ENCODE data around the gene IPO4.
"Not testable (repeated sequence)": the region's sequence is repeated elsewhere in the genome, so short reads cannot be mapped to it uniquely, and the experiment has no call there.

IPO4 gene

DNA sequence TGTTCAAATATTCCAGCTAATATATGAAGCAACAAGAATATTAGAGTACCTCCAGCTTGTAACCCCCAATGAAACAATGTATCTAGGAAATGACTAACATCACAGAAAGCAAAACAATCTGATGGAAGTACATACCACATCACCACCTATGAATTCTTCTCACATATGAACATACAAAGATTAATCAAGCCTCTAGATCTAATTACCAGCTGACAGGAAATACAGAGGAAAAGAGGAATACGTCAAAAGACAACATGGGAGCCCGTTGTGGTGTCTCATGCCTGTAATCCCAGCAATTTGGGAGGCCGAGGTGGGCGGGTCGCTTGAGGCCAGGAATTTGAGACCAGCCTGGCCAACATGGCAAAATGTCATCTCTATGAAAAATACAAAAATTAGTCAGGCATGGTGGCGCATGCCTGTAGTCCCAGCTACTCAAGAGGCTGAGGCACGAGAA lies 36.0 kb upstream of the IPO4 start:
- no CpG with 5 or more reads among the region's 7 CpGs for WGBS (ENCODE audit: extremely low coverage, insufficient coverage, insufficient read length)

GRCh38 chr14:24222987-24223386 lies 34.4 kb upstream of the IPO4 start:
- H3K79me2 ChIP-seq (ENCODE audit: control insufficient read depth, insufficient read depth, low read length, poor library complexity); H2AFZ ChIP-seq (ENCODE audit: insufficient read depth, low read length, poor library complexity); H4K12ac ChIP-seq (ENCODE audit: low read depth, low read length); H3K4me3 ChIP-seq (ENCODE audit: low read depth, low read length); H2BK120ac ChIP-seq (ENCODE audit: insufficient read depth, low read length, poor library complexity); H2AK5ac ChIP-seq (ENCODE audit: low read length); H3K27ac ChIP-seq (ENCODE audit: low read depth, low read length); H4K91ac ChIP-seq (ENCODE audit: low read depth, low read length); H3K9ac ChIP-seq (ENCODE audit: low read length); H3K4me2 ChIP-seq (ENCODE audit: low read length); H4K8ac ChIP-seq (ENCODE audit: low read depth, low read length); H2BK5ac ChIP-seq (ENCODE audit: low read depth, low read length, poor library complexity); H2BK12ac ChIP-seq (ENCODE audit: low read length); H3K18ac ChIP-seq (ENCODE audit: low read length); H3K9me3 ChIP-seq (ENCODE audit: insufficient read depth, low read depth, low read length); H3K4me1 ChIP-seq (ENCODE audit: control insufficient read depth in 1 of 2, insufficient read depth in 2 of 2, low read length in 2 of 2); H3K27me3 ChIP-seq (ENCODE audit: insufficient read depth, low read length); H3K14ac ChIP-seq (ENCODE audit: low read length); H3K79me1 ChIP-seq (ENCODE audit: low read length); H3K23ac ChIP-seq (ENCODE audit: low read length); DNase-seq: not testable (repeated sequence)
- peak overlapping the region; percentile 89 for H3K4ac ChIP-seq (ENCODE audit: low read depth, low read length)
- peaks cover 7 to 13% of the 10 kb centered on the region in 2 experiments for H3K36me3 ChIP-seq (ENCODE audit: control insufficient read depth in 1 of 2, insufficient read depth in 2 of 2, low read length in 2 of 2)
- no CpG with 5 or more reads among the region's 4 CpGs for whole genome bisulfite sequencing (ENCODE audit: extremely low coverage, insufficient coverage, insufficient read length)

More for the DNA sequence above, 36.0 kb upstream of the IPO4 start:
- H2AK5ac ChIP-seq (ENCODE audit: low read length), result no peak overlapping the region
- no peaks in the 10 kb centered on the region for H3K4me1 ChIP-seq (ENCODE audit: control insufficient read depth in 1 of 2, insufficient read depth in 2 of 2, low read length in 2 of 2)
- no peak for DNase-seq
- no peak overlapping the region for H3K9ac ChIP-seq (ENCODE audit: low read length)
- H4K8ac ChIP-seq (ENCODE audit: low read depth, low read length), result no peak overlapping the region
- H2BK5ac ChIP-seq (ENCODE audit: low read depth, low read length, poor library complexity), result no peak overlapping the region
- H3K9me3 ChIP-seq (ENCODE audit: insufficient read depth, low read depth, low read length), result no peaks in the 10 kb centered on the region
- no peak overlapping the region for H3K23ac ChIP-seq (ENCODE audit: low read length)
- no peak overlapping the region for H2BK120ac ChIP-seq (ENCODE audit: insufficient read depth, low read length, poor library complexity)
- peaks cover 10 to 16% of the 10 kb centered on the region in 2 experiments for H3K36me3 ChIP-seq (ENCODE audit: control insufficient read depth in 1 of 2, insufficient read depth in 2 of 2, low read length in 2 of 2)
- no peak overlapping the region for H2BK12ac ChIP-seq (ENCODE audit: low read length)
- H3K4me3 ChIP-seq (ENCODE audit: low read depth, low read length), result no peak overlapping the region
- H2AFZ ChIP-seq (ENCODE audit: insufficient read depth, low read length, poor library complexity), result no peak overlapping the region
- H3K79me1 ChIP-seq (ENCODE audit: low read length), result no peaks in the 10 kb centered on the region
- no peak overlapping the region for H4K12ac ChIP-seq (ENCODE audit: low read depth, low read length)
- no peak overlapping the region for H3K4me2 ChIP-seq (ENCODE audit: low read length)
- H3K14ac ChIP-seq (ENCODE audit: low read length), result no peak overlapping the region
- no peak overlapping the region for H4K91ac ChIP-seq (ENCODE audit: low read depth, low read length)
- H3K27me3 ChIP-seq (ENCODE audit: insufficient read depth, low read length), result no peaks in the 10 kb centered on the region
- H3K27ac ChIP-seq (ENCODE audit: low read depth, low read length), result no peak overlapping the region
- peak overlapping the region; percentile 62 for H3K4ac ChIP-seq (ENCODE audit: low read depth, low read length)
- no peak overlapping the region for H3K18ac ChIP-seq (ENCODE audit: low read length)
- H3K79me2 ChIP-seq (ENCODE audit: control insufficient read depth, insufficient read depth, low read length, poor library complexity), result peaks cover 1% of the 10 kb centered on the region

GRCh38 chr14:24219521-24219920 lies 30.9 kb upstream of the IPO4 start:
- DNase-seq, result no peak
- no CpG with 5 or more reads among the region's 3 CpGs for WGBS (ENCODE audit: extremely low coverage, insufficient coverage, insufficient read length)
- Histone ChIP-seq H4K8ac (ENCODE audit: low read depth, low read length) (no peak overlapping the region), H3K9ac (ENCODE audit: low read length) (no peak overlapping the region), H3K4me1 (ENCODE audit: control insufficient read depth in 1 of 2, insufficient read depth in 2 of 2, low read length in 2 of 2) (no peaks in the 10 kb centered on the region), H4K91ac (ENCODE audit: low read depth, low read length) (no peak overlapping the region), H3K23ac (ENCODE audit: low read length) (no peak overlapping the region), H3K14ac (ENCODE audit: low read length) (no peak overlapping the region), H3K4me3 (ENCODE audit: low read depth, low read length) (no peak overlapping the region), H2AFZ (ENCODE audit: insufficient read depth, low read length, poor library complexity) (no peak overlapping the region), H4K12ac (ENCODE audit: low read depth, low read length) (no peak overlapping the region), H3K9me3 (ENCODE audit: insufficient read depth, low read depth, low read length) (no peaks in the 10 kb centered on the region), H3K36me3 (ENCODE audit: control insufficient read depth in 1 of 2, insufficient read depth in 2 of 2, low read length in 2 of 2) (peaks cover 8 to 9% of the 10 kb centered on the region in 2 experiments), H3K4ac (ENCODE audit: low read depth, low read length) (no peak overlapping the region), H3K27me3 (ENCODE audit: insufficient read depth, low read length) (no peaks in the 10 kb centered on the region), H3K79me2 (ENCODE audit: control insufficient read depth, insufficient read depth, low read length, poor library complexity) (peaks cover 5% of the 10 kb centered on the region), H3K4me2 (ENCODE audit: low read length) (no peak overlapping the region), H2BK120ac (ENCODE audit: insufficient read depth, low read length, poor library complexity) (no peak overlapping the region), H3K18ac (ENCODE audit: low read length) (no peak overlapping the region), H3K27ac (ENCODE audit: low read depth, low read length) (no peak overlapping the region), H3K79me1 (ENCODE audit: low read length) (peaks cover 3% of the 10 kb centered on the region), H2BK12ac (ENCODE audit: low read length) (no peak overlapping the region), H2AK5ac (ENCODE audit: low read length) (no peak overlapping the region), H2BK5ac (ENCODE audit: low read depth, low read length, poor library complexity) (no peak overlapping the region)

DNA sequence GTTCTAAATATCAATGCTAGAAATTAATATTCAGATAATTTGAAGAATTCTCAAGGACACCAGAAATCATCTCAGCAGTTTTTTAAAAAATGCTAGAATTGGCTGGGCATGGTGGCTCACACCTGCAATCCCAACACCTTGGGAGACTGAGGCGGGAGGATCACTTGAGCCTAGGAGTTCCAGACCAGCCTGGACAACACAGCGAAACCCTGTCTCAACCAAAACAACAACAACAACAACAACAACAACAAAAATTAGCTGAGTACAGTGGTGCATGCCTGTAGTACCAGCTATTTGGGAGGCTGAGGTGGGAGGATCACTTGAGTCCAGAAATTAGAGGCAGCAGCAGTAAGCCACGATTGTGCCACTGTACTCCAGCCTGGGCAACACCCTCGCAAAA lies 30.5 kb upstream of the IPO4 start:
- H3K9ac ChIP-seq (ENCODE audit: low read length), result no peak overlapping the region
- no peak overlapping the region for H4K91ac ChIP-seq (ENCODE audit: low read depth, low read length)
- no peak overlapping the region for H4K8ac ChIP-seq (ENCODE audit: low read depth, low read length)
- H3K9me3 ChIP-seq (ENCODE audit: insufficient read depth, low read depth, low read length), result no peaks in the 10 kb centered on the region
- no peak overlapping the region for H2BK12ac ChIP-seq (ENCODE audit: low read length)
- H2AK5ac ChIP-seq (ENCODE audit: low read length), result no peak overlapping the region
- no peak overlapping the region for H3K27ac ChIP-seq (ENCODE audit: low read depth, low read length)
- H3K4me3 ChIP-seq (ENCODE audit: low read depth, low read length), result no peak overlapping the region
- no peak overlapping the region for H3K4ac ChIP-seq (ENCODE audit: low read depth, low read length)
- no peak for DNase-seq
- H3K27me3 ChIP-seq (ENCODE audit: insufficient read depth, low read length), result no peaks in the 10 kb centered on the region
- peaks cover 7 to 8% of the 10 kb centered on the region in 2 experiments for H3K36me3 ChIP-seq (ENCODE audit: control insufficient read depth in 1 of 2, insufficient read depth in 2 of 2, low read length in 2 of 2)
- H4K12ac ChIP-seq (ENCODE audit: low read depth, low read length), result no peak overlapping the region
- H2BK5ac ChIP-seq (ENCODE audit: low read depth, low read length, poor library complexity), result no peak overlapping the region
- peaks cover 5% of the 10 kb centered on the region for H3K79me2 ChIP-seq (ENCODE audit: control insufficient read depth, insufficient read depth, low read length, poor library complexity)
- no peak overlapping the region for H2BK120ac ChIP-seq (ENCODE audit: insufficient read depth, low read length, poor library complexity)
- H3K4me2 ChIP-seq (ENCODE audit: low read length), result no peak overlapping the region
- no peak overlapping the region for H3K23ac ChIP-seq (ENCODE audit: low read length)
- H3K79me1 ChIP-seq (ENCODE audit: low read length), result peaks cover 3% of the 10 kb centered on the region
- no peak overlapping the region for H3K18ac ChIP-seq (ENCODE audit: low read length)
- no peak overlapping the region for H3K14ac ChIP-seq (ENCODE audit: low read length)
- H3K4me1 ChIP-seq (ENCODE audit: control insufficient read depth in 1 of 2, insufficient read depth in 2 of 2, low read length in 2 of 2), result no peaks in the 10 kb centered on the region
- no CpG with 5 or more reads among the region's 4 CpGs for WGBS (ENCODE audit: extremely low coverage, insufficient coverage, insufficient read length)
- no peak overlapping the region for H2AFZ ChIP-seq (ENCODE audit: insufficient read depth, low read length, poor library complexity)

Measured in trophoblast cell (in vitro differentiated cells and primary cell).